ENCODE measurements around the gene SDC1. TPM values are rescaled to one million over a fixed set of nuclear protein-coding genes. Genes with fewer than 3 reads are reported as not detected.

The SDC1 gene
- total and polyA plus RNA-seq, 4 donors, result 0.66 to 5.4 (median 1.4) TPM

GRCh38 chr2:20203521-20204225, 21.3 kb downstream of the SDC1 start:
- H3K9me3 ChIP-seq (ENCODE audit: control insufficient read depth, low read length), result no peaks in the 10 kb centered on the region
- 90% methylated on average over 16 to 17 of the region's 17 CpGs for WGBS, 2 donors
- intact Hi-C loops (cut with DNase I), result no loop called here
- H3K27ac ChIP-seq (ENCODE audit: low read depth in 1 of 2, low read length in 2 of 2), result no peak overlapping the region
- H3K4me3 ChIP-seq (ENCODE audit: low read length in 2 of 2), result no peak overlapping the region
- ATAC-seq (ENCODE audit: low FRiP score) (no peak), DNase-seq (no peak)
- H3K27me3 ChIP-seq (ENCODE audit: control insufficient read depth in 1 of 2, insufficient read depth in 2 of 2, low read length in 1 of 2), result no peaks in the 10 kb centered on the region
- no peaks in the 10 kb centered on the region for H3K36me3 ChIP-seq (ENCODE audit: control insufficient read depth in 1 of 2, insufficient read depth in 2 of 2, low read length in 1 of 2)
- H3K4me1 ChIP-seq (ENCODE audit: control insufficient read depth in 1 of 2, insufficient read depth in 2 of 2, low read length in 2 of 2), result no peaks in the 10 kb centered on the region

DNA sequence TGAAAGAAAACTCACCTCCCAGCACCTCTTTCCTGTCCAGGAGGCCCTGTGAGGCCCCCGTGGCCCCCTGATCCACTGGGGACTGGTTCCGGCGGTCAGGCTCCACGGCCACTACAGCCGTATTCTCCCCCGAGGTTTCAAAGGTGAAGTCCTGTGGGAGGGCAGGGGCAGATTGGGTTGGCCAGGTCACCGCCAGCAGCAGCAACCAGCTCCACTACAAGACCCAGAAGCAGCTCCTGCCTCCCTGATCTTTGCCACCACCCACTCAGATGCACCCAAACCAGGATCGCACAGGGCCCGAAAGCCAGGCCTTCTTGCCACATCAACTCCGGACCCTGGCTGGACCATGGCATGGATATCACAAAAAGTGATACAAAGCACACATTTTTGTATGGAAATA, 21.9 kb downstream of the SDC1 start:
- 96 to 98% methylated on average over 10 of the region's 10 CpGs for WGBS, 2 donors
- no peaks in the 10 kb centered on the region for H3K4me1 ChIP-seq (ENCODE audit: control insufficient read depth in 1 of 2, insufficient read depth in 2 of 2, low read length in 2 of 2)
- intact Hi-C loops (cut with DNase I), result no loop called here
- ATAC-seq (ENCODE audit: low FRiP score), result no peak
- H3K36me3 ChIP-seq (ENCODE audit: control insufficient read depth in 1 of 2, insufficient read depth in 2 of 2, low read length in 1 of 2), result no peaks in the 10 kb centered on the region
- no peak overlapping the region for H3K27ac ChIP-seq (ENCODE audit: low read depth in 1 of 2, low read length in 2 of 2)
- DNase-seq, result no peak
- no peaks in the 10 kb centered on the region for H3K27me3 ChIP-seq (ENCODE audit: control insufficient read depth in 1 of 2, insufficient read depth in 2 of 2, low read length in 1 of 2)
- no peaks in the 10 kb centered on the region for H3K9me3 ChIP-seq (ENCODE audit: control insufficient read depth, low read length)
- H3K4me3 ChIP-seq (ENCODE audit: low read length in 2 of 2), result no peak overlapping the region

GRCh38 chr2:20201671-20202070, 23.3 kb downstream of the SDC1 start:
- Histone ChIP-seq H3K4me1 (ENCODE audit: control insufficient read depth in 1 of 2, insufficient read depth in 2 of 2, low read length in 2 of 2) (no peaks in the 10 kb centered on the region), H3K4me3 (ENCODE audit: low read length in 2 of 2) (no peak overlapping the region), H3K27ac (ENCODE audit: low read depth in 1 of 2, low read length in 2 of 2) (no peak overlapping the region), H3K27me3 (ENCODE audit: control insufficient read depth in 1 of 2, insufficient read depth in 2 of 2, low read length in 1 of 2) (no peaks in the 10 kb centered on the region), H3K36me3 (ENCODE audit: control insufficient read depth in 1 of 2, insufficient read depth in 2 of 2, low read length in 1 of 2) (no peaks in the 10 kb centered on the region), H3K9me3 (ENCODE audit: control insufficient read depth, low read length) (no peaks in the 10 kb centered on the region)
- intact Hi-C loops (cut with DNase I), result no loop called here
- no peak for ATAC-seq (ENCODE audit: low FRiP score)
- DNase-seq, result no peak
- 93 to 95% methylated on average over 17 of the region's 17 CpGs for WGBS, 2 donors

- no peak for ATAC-seq (ENCODE audit: low FRiP score)
- 93 to 95% methylated on average over 26 of the region's 26 CpGs for WGBS, 2 donors
- Histone ChIP-seq H3K27ac (ENCODE audit: low read depth in 1 of 2, low read length in 2 of 2) (no peak overlapping the region), H3K4me1 (ENCODE audit: control insufficient read depth in 1 of 2, insufficient read depth in 2 of 2, low read length in 2 of 2) (no peaks in the 10 kb centered on the region), H3K4me3 (ENCODE audit: low read length in 2 of 2) (no peak overlapping the region), H3K9me3 (ENCODE audit: control insufficient read depth, low read length) (no peaks in the 10 kb centered on the region), H3K36me3 (ENCODE audit: control insufficient read depth in 1 of 2, insufficient read depth in 2 of 2, low read length in 1 of 2) (no peaks in the 10 kb centered on the region), H3K27me3 (ENCODE audit: control insufficient read depth in 1 of 2, insufficient read depth in 2 of 2, low read length in 1 of 2) (no peaks in the 10 kb centered on the region)
- intact Hi-C loops (cut with DNase I), result no loop called here
- no peak for DNase-seq
Observed at GRCh38 chr2:20200697-20201555, 24.0 kb downstream of the SDC1 start.

- 92 to 93% methylated on average over 6 of the region's 6 CpGs for WGBS, 2 donors
- Histone ChIP-seq H3K4me1 (ENCODE audit: control insufficient read depth in 1 of 2, insufficient read depth in 2 of 2, low read length in 2 of 2) (no peaks in the 10 kb centered on the region), H3K9me3 (ENCODE audit: control insufficient read depth, low read length) (no peaks in the 10 kb centered on the region), H3K36me3 (ENCODE audit: control insufficient read depth in 1 of 2, insufficient read depth in 2 of 2, low read length in 1 of 2) (no peaks in the 10 kb centered on the region), H3K4me3 (ENCODE audit: low read length in 2 of 2) (no peak overlapping the region), H3K27ac (ENCODE audit: low read depth in 1 of 2, low read length in 2 of 2) (no peak overlapping the region), H3K27me3 (ENCODE audit: control insufficient read depth in 1 of 2, insufficient read depth in 2 of 2, low read length in 1 of 2) (no peaks in the 10 kb centered on the region)
- ATAC-seq (ENCODE audit: low FRiP score) (no peak), DNase-seq (no peak)
- intact Hi-C loops (cut with DNase I), result no loop called here
Observed at GRCh38 chr2:20199633-20200270, 25.2 kb downstream of the SDC1 start.

GRCh38 chr2:20198796-20199632, 25.9 kb downstream of the SDC1 start:
- Histone ChIP-seq H3K36me3 (ENCODE audit: control insufficient read depth in 1 of 2, insufficient read depth in 2 of 2, low read length in 1 of 2) (no peaks in the 10 kb centered on the region), H3K4me3 (ENCODE audit: low read length in 2 of 2) (no peak overlapping the region), H3K4me1 (ENCODE audit: control insufficient read depth in 1 of 2, insufficient read depth in 2 of 2, low read length in 2 of 2) (no peaks in the 10 kb centered on the region), H3K9me3 (ENCODE audit: control insufficient read depth, low read length) (no peaks in the 10 kb centered on the region), H3K27me3 (ENCODE audit: control insufficient read depth in 1 of 2, insufficient read depth in 2 of 2, low read length in 1 of 2) (no peaks in the 10 kb centered on the region), H3K27ac (ENCODE audit: low read depth in 1 of 2, low read length in 2 of 2) (no peak overlapping the region)
- DNase-seq (no peak), ATAC-seq (ENCODE audit: low FRiP score) (no peak)
- intact Hi-C loops (cut with DNase I), result no loop called here
- WGBS, 2 donors, result 90 to 91% methylated on average over 14 of the region's 14 CpGs

DNA sequence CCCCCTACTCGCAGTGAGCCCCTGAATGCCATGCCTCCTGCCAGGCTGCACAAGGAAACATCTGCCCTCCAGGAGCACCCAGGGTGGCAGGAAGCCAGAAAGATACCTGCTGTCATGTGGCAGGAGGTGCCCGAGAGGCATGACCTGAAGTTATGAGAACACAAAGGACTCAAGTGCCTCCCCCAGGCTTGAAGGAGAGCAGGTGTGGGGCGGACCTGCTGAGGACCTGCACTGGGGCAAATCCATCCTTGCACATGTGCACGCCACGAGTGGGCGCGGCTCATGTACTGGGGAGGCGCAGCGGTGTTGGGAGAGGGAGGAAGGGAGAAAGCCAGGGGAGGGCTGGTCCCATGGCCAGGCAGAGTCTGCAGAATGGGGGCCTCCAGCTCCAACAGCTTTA, 26.9 kb downstream of the SDC1 start:
- no peak for DNase-seq
- WGBS, 2 donors, result 94% methylated on average over 8 to 9 of the region's 9 CpGs
- Histone ChIP-seq H3K27ac (ENCODE audit: low read depth in 1 of 2, low read length in 2 of 2) (no peak overlapping the region), H3K27me3 (ENCODE audit: control insufficient read depth in 1 of 2, insufficient read depth in 2 of 2, low read length in 1 of 2) (no peaks in the 10 kb centered on the region), H3K4me1 (ENCODE audit: control insufficient read depth in 1 of 2, insufficient read depth in 2 of 2, low read length in 2 of 2) (no peaks in the 10 kb centered on the region), H3K36me3 (ENCODE audit: control insufficient read depth in 1 of 2, insufficient read depth in 2 of 2, low read length in 1 of 2) (no peaks in the 10 kb centered on the region), H3K4me3 (ENCODE audit: low read length in 2 of 2) (no peak overlapping the region), H3K9me3 (ENCODE audit: control insufficient read depth, low read length) (no peaks in the 10 kb centered on the region)
- intact Hi-C loops (cut with DNase I), result no loop called here
- no peak for ATAC-seq (ENCODE audit: low FRiP score)

GRCh38 chr2:20197192-20197591, 27.7 kb downstream of the SDC1 start:
- DNase-seq (no peak), ATAC-seq (ENCODE audit: low FRiP score) (no peak)
- WGBS, 2 donors, result 87 to 88% methylated on average over 9 of the region's 9 CpGs
- Histone ChIP-seq H3K4me3 (ENCODE audit: low read length in 2 of 2) (no peak overlapping the region), H3K27ac (ENCODE audit: low read depth in 1 of 2, low read length in 2 of 2) (no peak overlapping the region), H3K4me1 (ENCODE audit: control insufficient read depth in 1 of 2, insufficient read depth in 2 of 2, low read length in 2 of 2) (no peaks in the 10 kb centered on the region), H3K36me3 (ENCODE audit: control insufficient read depth in 1 of 2, insufficient read depth in 2 of 2, low read length in 1 of 2) (no peaks in the 10 kb centered on the region), H3K27me3 (ENCODE audit: control insufficient read depth in 1 of 2, insufficient read depth in 2 of 2, low read length in 1 of 2) (no peaks in the 10 kb centered on the region), H3K9me3 (ENCODE audit: control insufficient read depth, low read length) (no peaks in the 10 kb centered on the region)
- intact Hi-C loops (cut with DNase I), result no loop called here

Measured in aorta (tissue), 5 donors.